ENCODE measurements around the gene TTC19. TPM values are rescaled to one million over a fixed set of nuclear protein-coding genes. Genes with fewer than 3 reads are reported as not detected.

Gene TTC19
- total RNA-seq, 2 donors from 2014 or later = 46.9 to 49.0 TPM

DNA sequence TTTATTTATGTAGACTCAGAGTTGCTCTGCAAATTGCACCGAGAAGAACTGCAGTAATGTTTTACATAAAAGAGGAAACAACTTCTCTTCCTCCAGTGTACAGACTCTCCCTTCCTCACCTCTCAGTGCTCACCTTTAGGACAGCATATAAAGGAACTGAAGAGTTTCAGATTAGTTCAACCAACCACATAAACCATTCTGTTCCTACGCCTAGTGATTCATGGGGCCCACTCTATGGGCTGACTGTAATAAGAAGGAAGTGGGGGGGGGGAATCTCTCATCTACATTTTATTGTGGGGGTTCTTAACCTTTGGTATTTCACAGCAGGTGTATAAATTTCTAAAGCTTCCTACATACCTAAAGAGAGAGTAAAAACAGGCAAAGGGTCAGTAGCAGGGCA, 18.4 kb upstream of the TTC19 start:
- peaks cover 4% of the 10 kb centered on the region for H3K4me1 Mint-ChIP-seq
- no peak for DNase-seq
- no peaks in the 10 kb centered on the region for H3K27me3 Mint-ChIP-seq
- peaks cover 14% of the 10 kb centered on the region for H3K36me3 Mint-ChIP-seq (ENCODE audit: low read depth)
- ATAC-seq = no peak
- H3K27ac Mint-ChIP-seq = peak overlapping the region; percentile 60
- H3K4me3 Mint-ChIP-seq = no peak overlapping the region
- no peaks in the 10 kb centered on the region for H3K9me3 ChIP-seq (ENCODE audit: control insufficient read depth, low read length, poor library complexity, severe bottlenecking)

DNA sequence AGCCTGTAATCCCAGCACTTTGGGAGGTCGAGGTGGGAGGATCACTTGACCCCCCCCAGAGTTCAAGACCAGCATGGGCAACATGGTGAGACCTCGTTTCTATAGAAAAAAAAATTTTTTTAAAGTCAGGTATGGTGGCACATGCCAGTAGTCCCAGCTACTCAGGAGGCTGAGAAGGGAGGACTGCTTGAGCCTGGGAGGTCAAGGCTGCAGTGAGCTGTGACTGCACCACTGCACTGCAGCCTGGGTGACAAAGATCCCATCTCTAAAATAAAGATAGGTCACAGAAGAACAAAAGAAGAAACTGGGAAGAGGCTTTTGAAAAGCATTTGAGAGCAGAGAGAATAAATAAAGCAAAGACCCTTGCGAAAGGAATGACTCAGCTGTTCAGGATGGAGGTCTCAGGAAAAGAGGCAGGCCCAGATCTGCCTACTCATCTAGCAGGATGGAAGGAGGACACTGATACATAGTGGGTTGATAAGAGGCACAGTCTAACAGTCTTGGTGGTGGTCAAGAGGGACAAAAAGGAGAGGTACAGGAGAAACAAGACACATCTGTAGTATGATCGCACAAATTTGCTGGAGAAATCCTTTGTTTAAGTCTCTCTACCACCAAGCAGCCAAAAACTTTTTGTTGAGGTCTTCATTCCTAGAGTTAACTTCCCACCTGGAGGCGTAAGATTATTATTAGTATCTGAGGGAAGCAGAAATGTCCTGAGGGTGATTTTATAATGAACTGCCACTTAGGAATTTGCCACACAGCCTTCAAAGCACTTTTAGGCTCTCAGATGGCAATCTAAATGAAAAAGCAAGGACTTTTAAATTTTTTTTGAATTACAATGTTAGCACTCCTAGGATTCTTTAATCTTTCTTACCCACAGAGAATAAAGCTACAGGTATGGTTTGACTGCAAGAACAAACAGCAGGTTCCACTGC, 17.7 kb upstream of the TTC19 start:
- H3K4me3 Mint-ChIP-seq = no peak overlapping the region
- no peaks in the 10 kb centered on the region for H3K9me3 ChIP-seq (ENCODE audit: control insufficient read depth, low read length, poor library complexity, severe bottlenecking)
- H3K36me3 Mint-ChIP-seq (ENCODE audit: low read depth) = peaks cover 10% of the 10 kb centered on the region
- H3K27ac Mint-ChIP-seq = peak overlapping the region; percentile 60
- peaks cover 2% of the 10 kb centered on the region for H3K4me1 Mint-ChIP-seq
- H3K27me3 Mint-ChIP-seq = no peaks in the 10 kb centered on the region
- ATAC-seq = no peak
- no peak for DNase-seq

DNA sequence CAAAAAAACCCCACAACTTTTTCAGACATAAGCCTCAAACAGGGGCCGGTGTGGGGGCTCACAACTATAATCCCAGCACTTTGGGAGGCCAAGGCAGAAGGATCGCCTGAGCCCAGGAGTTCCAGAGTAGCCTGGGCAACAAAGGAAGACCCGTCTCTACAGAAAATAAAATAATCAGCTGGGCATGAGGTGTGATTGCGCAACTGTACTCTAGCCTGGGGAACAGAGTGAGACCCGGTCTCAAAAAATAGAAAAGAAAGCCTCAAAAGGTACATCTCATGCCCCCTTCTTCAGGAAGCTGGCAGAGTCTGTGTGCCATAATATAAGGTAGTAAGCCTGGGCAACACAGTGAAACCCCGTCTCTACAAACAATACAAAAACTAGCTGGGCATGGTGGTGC, 3.3 kb upstream of the TTC19 start:
- Mint-ChIP-seq H3K4me3 (no peak overlapping the region), H3K27ac (peak overlapping the region; percentile 24), H3K4me1 (peaks cover 25% of the 10 kb centered on the region), H3K27me3 (no peaks in the 10 kb centered on the region), H3K36me3 (ENCODE audit: low read depth) (peaks cover 8% of the 10 kb centered on the region)
- no peak for DNase-seq
- H3K9me3 ChIP-seq (ENCODE audit: control insufficient read depth, low read length, poor library complexity, severe bottlenecking) = no peaks in the 10 kb centered on the region
- ATAC-seq = no peak

DNA sequence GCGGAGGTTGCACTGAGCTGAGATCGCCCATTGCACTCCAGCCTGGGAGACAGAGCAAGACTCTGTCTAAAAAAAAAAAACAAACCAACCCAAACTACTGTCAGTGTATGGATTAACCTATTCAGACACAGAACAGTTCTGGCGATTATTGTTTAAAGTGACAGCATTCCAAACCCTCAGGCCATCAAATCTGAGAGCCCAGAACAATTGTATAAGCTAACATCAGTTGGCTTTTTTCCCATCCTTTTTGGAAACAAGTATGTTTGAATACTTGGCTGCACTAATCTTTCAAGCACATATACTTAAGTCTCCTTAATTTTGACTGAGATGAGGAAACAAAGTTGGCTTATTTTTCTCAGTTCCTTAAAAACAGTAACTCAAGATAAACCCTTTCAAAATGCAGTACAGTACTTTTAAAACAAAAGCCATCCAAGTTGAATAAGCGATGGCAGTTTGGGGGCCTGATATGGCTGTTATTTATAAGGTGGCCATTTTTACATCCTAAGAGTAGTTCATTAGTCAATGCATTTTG, 1.5 kb upstream of the TTC19 start:
- H3K9me3 ChIP-seq (ENCODE audit: control insufficient read depth, low read length, poor library complexity, severe bottlenecking) = no peaks in the 10 kb centered on the region
- Mint-ChIP-seq H3K27me3 (no peaks in the 10 kb centered on the region), H3K36me3 (ENCODE audit: low read depth) (peaks cover 12% of the 10 kb centered on the region), H3K27ac (peak overlapping the region; percentile 91), H3K4me3 (peak overlapping the region; percentile 94), H3K4me1 (peaks cover 31% of the 10 kb centered on the region)
- DNase-seq = no peak
- no peak for ATAC-seq

DNA sequence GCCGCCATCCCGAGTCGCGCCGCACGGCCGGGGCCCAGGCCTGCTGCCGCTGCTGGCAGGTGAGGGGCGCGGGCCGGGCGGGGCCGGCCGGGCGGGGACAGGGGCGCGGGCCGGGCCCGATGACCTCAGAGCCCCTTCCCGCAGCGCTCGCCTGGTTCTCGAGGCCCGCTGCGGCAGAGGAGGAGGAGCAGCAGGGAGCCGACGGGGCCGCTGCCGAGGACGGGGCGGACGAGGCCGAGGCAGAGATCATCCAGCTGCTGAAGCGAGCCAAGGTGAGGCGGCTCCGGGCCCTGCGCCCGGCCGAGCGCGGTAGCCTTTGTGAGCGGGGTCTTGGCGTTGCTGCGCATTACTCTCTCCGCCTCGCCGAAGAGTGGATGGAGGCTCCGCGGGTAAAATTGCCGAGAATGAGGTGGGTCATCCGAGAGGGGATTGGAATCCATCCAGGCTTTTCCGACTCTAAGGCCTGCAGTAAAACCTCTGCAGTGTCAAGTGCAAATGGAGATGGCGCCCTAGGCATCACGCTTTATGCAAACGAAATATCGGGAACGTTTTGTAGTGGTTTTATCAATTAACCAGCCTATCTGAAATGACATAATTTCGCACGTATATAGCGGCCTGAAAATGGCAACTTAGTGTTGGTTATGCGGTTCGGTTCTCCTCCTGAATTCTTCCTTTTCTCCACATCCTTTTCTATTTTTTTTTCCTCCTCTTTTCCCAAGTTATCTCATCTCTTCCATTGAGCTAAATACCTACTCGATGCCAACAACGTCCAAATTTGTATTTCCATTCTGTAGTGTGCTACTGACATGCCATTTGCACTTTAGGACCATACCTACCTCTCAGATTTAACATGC, 577 bp downstream of the TTC19 start:
- Mint-ChIP-seq H3K27me3 (no peaks in the 10 kb centered on the region), H3K27ac (peak overlapping the region; percentile 80), H3K36me3 (ENCODE audit: low read depth) (peaks cover 17% of the 10 kb centered on the region), H3K4me3 (peak overlapping the region; percentile 94), H3K4me1 (peaks cover 34% of the 10 kb centered on the region)
- H3K9me3 ChIP-seq (ENCODE audit: control insufficient read depth, low read length, poor library complexity, severe bottlenecking) = no peaks in the 10 kb centered on the region
- peak; percentile 34 for ATAC-seq
- DNase-seq = peak in 1 of 3 donors; percentile 39

DNA sequence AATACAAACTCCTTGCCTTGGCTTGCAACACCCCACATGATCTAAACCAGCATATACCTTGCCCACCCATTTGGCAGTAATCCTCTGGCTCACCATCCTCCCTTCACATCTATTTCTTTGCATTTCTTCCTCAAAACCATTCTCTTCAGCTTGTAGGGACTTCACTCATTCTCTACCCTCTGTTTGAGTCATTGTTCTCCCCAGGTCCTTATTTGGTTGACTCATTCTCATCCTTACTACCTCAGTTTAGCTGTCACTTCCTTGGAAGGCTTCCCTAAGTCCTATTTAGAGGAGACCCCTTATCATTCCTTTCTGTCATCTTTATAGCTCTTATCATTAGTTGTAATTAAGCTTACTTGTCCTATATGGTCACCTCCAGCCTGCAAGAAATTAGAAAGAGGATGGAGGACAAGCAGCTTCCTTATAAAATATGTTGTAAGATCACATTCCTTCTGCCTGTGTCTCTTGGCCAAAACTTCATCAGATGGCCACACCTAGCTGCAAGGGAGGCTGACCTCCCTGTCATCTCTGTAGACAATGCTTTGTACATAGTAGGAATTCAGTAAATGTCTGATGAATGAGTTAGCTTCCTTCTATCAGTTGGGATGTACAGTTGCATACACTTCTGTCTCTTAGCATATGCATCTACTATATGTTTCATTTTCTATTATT, 1.7 kb downstream of the TTC19 start:
- no peak for ATAC-seq
- peak overlapping the region; percentile 80 for H3K27ac Mint-ChIP-seq
- peaks cover 38% of the 10 kb centered on the region for H3K4me1 Mint-ChIP-seq
- H3K4me3 Mint-ChIP-seq = peak overlapping the region; percentile 94
- no peaks in the 10 kb centered on the region for H3K27me3 Mint-ChIP-seq
- DNase-seq = no peak
- H3K9me3 ChIP-seq (ENCODE audit: control insufficient read depth, low read length, poor library complexity, severe bottlenecking) = no peaks in the 10 kb centered on the region
- peaks cover 19% of the 10 kb centered on the region for H3K36me3 Mint-ChIP-seq (ENCODE audit: low read depth)

DNA sequence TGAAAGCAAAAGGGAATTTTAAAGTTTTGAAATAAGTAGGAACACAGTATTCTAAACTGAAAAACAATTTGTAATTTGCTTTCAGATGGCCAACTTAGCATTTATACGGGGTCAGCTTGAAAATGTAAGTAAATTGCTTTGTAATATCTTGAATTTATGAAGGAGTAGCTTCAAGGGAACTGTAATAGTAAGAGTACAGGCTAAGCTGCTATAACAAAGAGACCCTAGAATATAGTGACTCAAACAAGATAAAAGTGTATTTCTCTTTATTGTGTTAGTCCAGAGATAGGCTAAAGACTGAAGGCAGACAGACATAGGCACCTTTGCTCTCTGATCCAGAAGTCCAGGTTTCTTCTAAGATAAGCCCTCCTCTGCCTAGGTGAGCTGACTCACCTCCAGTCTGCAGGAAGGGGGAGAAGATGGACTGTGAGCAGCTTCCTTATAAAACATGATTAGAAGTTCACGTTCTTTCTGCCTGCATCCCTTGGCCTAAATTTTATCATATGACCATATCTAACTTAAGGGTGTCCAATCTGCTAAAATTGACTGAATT, 3.2 kb downstream of the TTC19 start:
- no peaks in the 10 kb centered on the region for H3K9me3 ChIP-seq (ENCODE audit: control insufficient read depth, low read length, poor library complexity, severe bottlenecking)
- no peak overlapping the region for H3K4me3 Mint-ChIP-seq
- H3K36me3 Mint-ChIP-seq (ENCODE audit: low read depth) = peaks cover 20% of the 10 kb centered on the region
- H3K4me1 Mint-ChIP-seq = peaks cover 39% of the 10 kb centered on the region
- DNase-seq (no peak), ATAC-seq (no peak)
- no peaks in the 10 kb centered on the region for H3K27me3 Mint-ChIP-seq
- peak overlapping the region; percentile 80 for H3K27ac Mint-ChIP-seq

DNA sequence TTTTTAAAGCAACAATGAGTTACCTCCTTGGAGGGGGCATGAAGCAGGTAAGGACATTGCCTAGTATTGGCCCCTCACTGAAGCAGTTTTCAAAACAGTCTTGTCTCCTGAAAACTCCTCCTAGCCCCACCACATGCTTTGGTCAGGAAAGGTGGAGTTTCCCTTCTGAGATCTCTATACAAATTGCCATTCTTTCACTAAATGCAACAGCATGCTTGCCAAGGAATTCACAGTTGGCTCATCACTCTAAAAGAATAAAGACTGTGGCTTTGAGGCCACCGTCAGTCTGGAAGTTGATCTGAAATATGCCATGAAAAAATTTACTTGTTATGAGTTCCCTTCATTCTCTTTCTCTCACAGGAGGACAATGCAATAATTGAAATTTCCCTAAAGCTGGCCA, 4.2 kb downstream of the TTC19 start:
- H3K9me3 ChIP-seq (ENCODE audit: control insufficient read depth, low read length, poor library complexity, severe bottlenecking) = no peaks in the 10 kb centered on the region
- Mint-ChIP-seq H3K36me3 (ENCODE audit: low read depth) (peaks cover 28% of the 10 kb centered on the region), H3K4me1 (peaks cover 44% of the 10 kb centered on the region), H3K27me3 (no peaks in the 10 kb centered on the region), H3K4me3 (peak overlapping the region; percentile 5), H3K27ac (peak overlapping the region; percentile 80)
- DNase-seq = no peak
- ATAC-seq = no peak

DNA sequence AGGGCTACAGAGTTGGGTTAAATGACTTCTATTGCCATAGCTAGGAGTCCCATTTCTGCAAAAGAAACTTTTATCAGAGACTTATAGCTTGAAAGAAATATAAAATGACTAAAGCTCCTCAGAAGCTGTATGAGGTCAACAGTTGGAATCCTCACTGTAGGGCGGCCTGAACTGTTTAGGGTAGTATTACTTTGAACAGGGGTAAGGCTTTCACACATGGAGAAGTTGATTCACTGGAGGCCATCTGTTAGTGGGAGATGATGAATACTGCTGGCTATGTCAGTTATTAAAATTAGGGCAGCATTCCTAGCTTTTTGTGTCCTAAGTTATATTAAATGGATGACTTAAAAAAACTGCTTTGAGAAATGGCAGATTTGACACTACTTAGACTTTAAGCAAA, 6.0 kb downstream of the TTC19 start:
- Mint-ChIP-seq H3K27me3 (no peaks in the 10 kb centered on the region), H3K27ac (peak overlapping the region; percentile 51), H3K4me1 (peaks cover 36% of the 10 kb centered on the region), H3K36me3 (ENCODE audit: low read depth) (peaks cover 26% of the 10 kb centered on the region), H3K4me3 (no peak overlapping the region)
- no peak for DNase-seq
- no peaks in the 10 kb centered on the region for H3K9me3 ChIP-seq (ENCODE audit: control insufficient read depth, low read length, poor library complexity, severe bottlenecking)
- ATAC-seq = no peak

DNA sequence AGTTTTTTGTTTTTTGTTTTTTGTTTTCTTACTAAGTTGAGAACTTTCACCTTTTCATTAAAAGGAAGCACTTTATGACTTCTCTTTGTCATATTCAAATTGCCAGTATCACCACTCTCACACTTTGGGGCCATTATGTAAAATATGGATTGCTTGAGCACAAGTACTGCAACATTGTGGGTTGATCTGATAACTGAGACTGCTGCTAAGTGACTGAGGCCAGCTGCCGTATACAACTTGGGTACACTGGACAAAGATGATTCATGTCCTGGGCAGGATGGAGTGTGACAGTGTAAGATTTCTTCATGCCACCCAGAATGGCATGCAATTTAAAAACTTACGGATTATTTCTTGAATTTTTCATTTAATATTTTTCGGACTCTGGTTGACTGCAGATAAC, 7.8 kb downstream of the TTC19 start:
- Mint-ChIP-seq H3K4me3 (no peak overlapping the region), H3K36me3 (ENCODE audit: low read depth) (peaks cover 20% of the 10 kb centered on the region), H3K27ac (no peak overlapping the region), H3K4me1 (peaks cover 30% of the 10 kb centered on the region), H3K27me3 (no peaks in the 10 kb centered on the region)
- no peak for ATAC-seq
- DNase-seq = no peak
- no peaks in the 10 kb centered on the region for H3K9me3 ChIP-seq (ENCODE audit: control insufficient read depth, low read length, poor library complexity, severe bottlenecking)

DNA sequence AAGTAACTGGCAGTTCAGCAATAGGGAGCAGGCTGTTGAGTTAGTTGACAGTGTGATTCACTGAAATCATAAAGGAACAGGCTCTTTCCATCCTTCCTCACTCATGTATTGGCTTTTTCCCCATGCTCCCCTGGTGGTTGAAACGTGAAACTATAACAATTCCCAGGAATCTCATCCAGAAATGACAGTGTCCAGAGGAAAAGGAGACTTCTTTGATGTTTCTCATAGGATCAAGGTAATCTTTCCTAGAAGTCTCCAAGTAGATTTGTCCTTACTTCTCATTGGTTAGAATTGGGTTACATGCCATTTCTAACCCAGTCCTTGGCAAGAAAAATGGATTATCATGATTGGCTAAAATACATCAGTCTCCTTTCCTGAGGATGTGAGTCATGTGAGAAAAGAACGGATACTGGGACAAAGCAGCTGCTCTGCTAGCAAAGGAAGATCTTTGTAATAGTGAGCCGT, 14.4 kb downstream of the TTC19 start:
- H3K36me3 Mint-ChIP-seq (ENCODE audit: low read depth) = peaks cover 2% of the 10 kb centered on the region
- H3K4me3 Mint-ChIP-seq = no peak overlapping the region
- H3K27ac Mint-ChIP-seq = no peak overlapping the region
- ATAC-seq (no peak), DNase-seq (no peak)
- H3K9me3 ChIP-seq (ENCODE audit: control insufficient read depth, low read length, poor library complexity, severe bottlenecking) = no peaks in the 10 kb centered on the region
- peaks cover 16% of the 10 kb centered on the region for H3K4me1 Mint-ChIP-seq
- no peaks in the 10 kb centered on the region for H3K27me3 Mint-ChIP-seq

DNA sequence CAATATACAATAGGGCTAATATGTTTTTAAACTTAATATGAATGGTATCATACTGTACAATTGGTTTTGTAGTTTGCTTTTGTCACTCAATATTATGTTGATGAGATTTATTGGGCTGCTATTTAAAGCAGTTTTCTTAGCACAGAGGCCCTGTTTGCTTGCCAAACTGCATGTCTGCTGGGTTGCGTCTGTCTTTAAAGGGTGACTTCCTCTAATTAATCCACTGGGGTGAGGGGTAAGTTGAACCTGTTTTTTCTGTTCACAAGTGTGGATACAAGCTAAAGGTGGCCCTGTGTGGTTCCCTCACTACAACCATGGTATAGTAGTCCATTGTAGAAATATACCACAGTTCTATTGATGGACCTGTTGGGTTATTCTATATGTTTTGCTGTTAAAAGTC, 19.7 kb downstream of the TTC19 start:
- ATAC-seq = no peak
- DNase-seq = no peak
- H3K4me3 Mint-ChIP-seq = no peak overlapping the region
- H3K9me3 ChIP-seq (ENCODE audit: control insufficient read depth, low read length, poor library complexity, severe bottlenecking) = no peaks in the 10 kb centered on the region
- H3K36me3 Mint-ChIP-seq (ENCODE audit: low read depth) = peaks cover 2% of the 10 kb centered on the region
- H3K27ac Mint-ChIP-seq = peak overlapping the region; percentile 43
- no peaks in the 10 kb centered on the region for H3K27me3 Mint-ChIP-seq
- H3K4me1 Mint-ChIP-seq = peaks cover 18% of the 10 kb centered on the region

All from T-helper 17 cell (primary cell).